Peyer's patch (tissue), 4 donors: ENCODE measurements around the gene CACNA1I.

Experiments
- CTCF ChIP-seq, 6 experiments: fragments of 450-650 bp in 4 of 6; fragments of 200-600 bp in 2 of 6; sonication (generic) in 1 of 6; IDR thresholded peaks; one replicate each; pipeline ENCODE4 v1.5.1; 2017 to 2019; ENCODE audit warnings: antibody characterized with exemption in 6 of 6, mild to moderate bottlenecking in 3 of 6, moderate library complexity in 1 of 6
- POLR2A ChIP-seq, 2 donors: fragments of 450-650 bp; IDR thresholded peaks; one replicate each; pipeline ENCODE4 v1.5.1; 2017; ENCODE audit warnings: antibody characterized with exemption in 2 of 2, mild to moderate bottlenecking in 2 of 2, moderate library complexity in 2 of 2

- TF ChIP-seq POLR2A (IDR thresholded peaks at IDR 0.05): no peak
- TF ChIP-seq CTCF (IDR thresholded peaks at IDR 0.05): no peak
These were observed 134.8 kb downstream of the CACNA1I start for GRCh38 chr22:39705386-39705785.
